Skin epidermis (tissue), 12 donors: ENCODE results near the gene GPR35.

ENCODE experiments used
- H3K27ac ChIP-seq, 21 experiments: fragments of 200-600 bp; sonication (generic) in 11 of 21; one replicate each; pipeline ENCODE4 v1.5.0; 2020; ENCODE audit warnings: mild to moderate bottlenecking in 3 of 21, inconsistent platforms in 2 of 21, moderate library complexity in 2 of 21
- H3K4me3 ChIP-seq, 7 experiments: fragments of 200-600 bp; sonication (generic) in 2 of 7; one replicate each; pipeline ENCODE4 v1.5.0; 2020; ENCODE audit warnings: inconsistent platforms in 2 of 7, mild to moderate bottlenecking in 2 of 7, moderate library complexity in 1 of 7

The GPR35 gene, protein sequence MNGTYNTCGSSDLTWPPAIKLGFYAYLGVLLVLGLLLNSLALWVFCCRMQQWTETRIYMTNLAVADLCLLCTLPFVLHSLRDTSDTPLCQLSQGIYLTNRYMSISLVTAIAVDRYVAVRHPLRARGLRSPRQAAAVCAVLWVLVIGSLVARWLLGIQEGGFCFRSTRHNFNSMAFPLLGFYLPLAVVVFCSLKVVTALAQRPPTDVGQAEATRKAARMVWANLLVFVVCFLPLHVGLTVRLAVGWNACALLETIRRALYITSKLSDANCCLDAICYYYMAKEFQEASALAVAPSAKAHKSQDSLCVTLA

DNA sequence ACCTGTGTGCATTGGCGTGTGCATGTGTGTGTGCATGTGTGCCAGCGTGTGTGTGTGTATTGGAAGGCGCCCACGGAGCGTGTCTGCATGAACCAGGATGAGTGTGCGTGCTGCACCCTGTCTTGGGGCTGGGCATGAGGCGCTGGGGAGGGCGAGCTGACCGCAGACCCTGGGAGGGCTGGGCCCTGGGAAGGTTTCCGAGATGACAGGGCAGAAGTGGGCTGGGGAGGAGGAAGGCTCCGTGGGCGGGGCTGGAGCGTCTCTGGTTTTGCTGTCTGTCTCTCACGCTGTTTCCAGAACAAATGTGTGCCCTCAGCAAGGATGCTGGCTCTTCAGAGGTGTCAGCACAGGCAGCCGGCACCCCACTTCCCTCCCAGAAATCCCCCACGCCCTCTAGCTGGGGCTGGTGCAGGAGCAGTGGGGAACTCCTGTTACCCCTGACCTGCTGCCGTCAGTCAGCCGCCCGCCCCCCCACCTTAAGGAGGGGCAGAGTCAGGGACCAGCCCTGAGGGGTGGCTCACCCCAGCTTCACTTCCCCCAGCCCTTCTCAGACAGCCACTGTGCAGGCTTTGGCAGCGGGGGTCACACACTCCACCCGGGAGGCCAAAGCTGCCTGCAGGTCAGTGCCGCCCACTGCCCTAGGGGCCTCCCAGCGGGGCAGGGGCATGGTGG lies at the start of gene GPR35:
GPR35 (plus strand) TSS at position 531 of the 672 bp plus-strand sequence. CDS start 4,473 bp downstream, outside the sequence.
- Histone ChIP-seq H3K27ac (peak within 1 kb of the TSS in 10 of 21 experiments; percentile 3 to 73 (median 42)), H3K4me3 (no peak within 1 kb of the TSS)

DNA sequence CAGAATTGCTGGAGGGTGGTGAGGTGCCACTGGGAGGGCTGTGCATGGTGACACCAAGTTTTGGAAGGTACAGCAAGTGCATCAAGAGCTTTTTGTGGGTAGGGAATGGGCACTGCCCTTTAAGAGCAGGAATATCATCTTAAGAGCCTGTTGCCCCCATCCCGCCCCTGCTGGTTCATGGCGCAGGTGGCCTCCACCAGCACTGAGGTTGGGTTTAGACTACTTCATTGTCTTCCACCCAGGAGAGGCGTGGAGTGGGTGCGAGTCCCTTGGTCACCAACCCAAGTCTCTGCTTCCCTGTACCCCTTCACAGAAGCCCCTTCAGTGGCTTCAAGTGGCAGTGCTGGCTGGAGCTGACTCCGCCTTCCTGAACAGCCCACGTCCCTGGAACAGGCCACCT lies 49.2 kb upstream of the GPR35 start:
- no peak overlapping the region for H3K4me3 ChIP-seq
- peak overlapping the region in 2 of 21 experiments; percentile 12 to 72 for H3K27ac ChIP-seq

GRCh38 chr2:240576436-240577205 lies 48.7 kb upstream of the GPR35 start:
- no peak overlapping the region for H3K4me3 ChIP-seq
- no peak overlapping the region for H3K27ac ChIP-seq

DNA sequence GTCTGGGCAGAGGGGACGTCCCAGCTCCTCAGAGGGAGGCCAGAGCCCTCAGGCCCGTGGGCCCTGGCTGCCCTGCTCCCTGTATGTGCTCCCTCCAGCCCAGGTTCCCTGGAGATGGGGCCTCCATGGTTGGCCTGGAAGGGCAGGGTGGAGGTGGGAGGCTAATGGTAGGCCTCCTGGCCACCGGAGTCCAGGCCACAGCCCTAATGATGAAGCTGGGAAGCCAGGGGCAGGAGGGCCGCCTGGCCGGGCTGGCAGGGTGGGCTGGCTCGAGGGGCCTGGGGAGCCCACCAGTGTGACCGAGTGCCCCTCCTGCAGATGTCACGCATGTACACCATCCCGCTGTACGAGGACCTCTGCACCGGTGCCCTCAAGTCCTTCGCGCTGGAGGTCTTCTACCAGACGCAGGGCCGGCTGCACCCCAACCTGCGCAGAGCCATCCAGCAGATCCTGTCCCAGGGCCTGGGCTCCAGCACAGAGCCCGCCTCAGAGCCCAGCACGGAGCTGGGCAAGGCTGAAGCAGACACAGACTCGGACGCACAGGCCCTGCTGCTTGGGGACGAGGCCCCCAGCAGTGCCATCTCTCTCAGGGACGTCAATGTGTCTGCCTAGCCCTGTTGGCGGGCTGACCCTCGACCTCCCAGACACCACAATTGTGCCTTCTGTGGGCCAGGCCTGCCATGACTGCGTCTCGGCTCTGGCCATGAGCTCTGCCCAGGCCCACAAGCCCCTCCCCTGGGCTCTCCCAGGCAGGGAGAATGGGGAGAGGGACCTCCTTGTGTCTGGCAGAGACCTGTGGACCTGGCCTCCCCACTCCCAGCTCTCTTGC lies 47.8 kb upstream of the GPR35 start:
- Histone ChIP-seq H3K27ac (peak overlapping the region in 1 of 21 experiments; percentile 7), H3K4me3 (no peak overlapping the region)

- H3K27ac ChIP-seq, result peak overlapping the region in 3 of 21 experiments; percentile 7 to 37 (median 11)
Measured at GRCh38 chr2:240578110-240578450, 47.2 kb upstream of the GPR35 start.

GRCh38 chr2:240578488-240578887 lies 46.8 kb upstream of the GPR35 start:
- Histone ChIP-seq H3K27ac (peak overlapping the region in 6 of 21 experiments; percentile 7 to 70 (median 41)), H3K4me3 (no peak overlapping the region)

More at GRCh38 chr2:240578110-240578450, 47.2 kb upstream of the GPR35 start:
- no peak overlapping the region for H3K4me3 ChIP-seq

GRCh38 chr2:240579071-240579762 lies 46.1 kb upstream of the GPR35 start:
- Histone ChIP-seq H3K27ac (peak overlapping the region in 18 of 21 experiments; percentile 25 to 77 (median 64)), H3K4me3 (no peak overlapping the region)

GRCh38 chr2:240579771-240580614 lies 45.3 kb upstream of the GPR35 start:
- H3K27ac ChIP-seq, result peak overlapping the region in 17 of 21 experiments; percentile 43 to 77 (median 64)
- no peak overlapping the region for H3K4me3 ChIP-seq

DNA sequence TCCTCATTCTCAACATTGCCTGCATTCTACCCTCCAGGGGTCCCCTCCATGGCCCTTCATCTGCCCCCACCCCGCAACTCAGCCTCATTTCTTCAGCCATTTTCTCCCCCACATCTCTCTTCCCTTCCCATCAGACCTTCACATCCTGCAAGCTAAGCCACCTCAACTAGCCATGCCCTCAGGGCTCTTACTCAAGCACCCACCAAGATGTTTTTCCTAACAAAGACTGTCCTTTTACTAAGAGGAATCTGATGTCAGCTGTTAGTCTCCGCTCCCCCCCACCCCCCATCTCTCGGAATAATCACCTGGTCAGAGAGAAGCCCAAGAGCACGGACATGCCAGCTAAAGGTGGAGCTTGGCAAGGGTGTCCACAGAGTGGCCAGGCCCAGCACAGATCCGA lies 43.5 kb upstream of the GPR35 start:
- H3K27ac ChIP-seq, result no peak overlapping the region
- no peak overlapping the region for H3K4me3 ChIP-seq

DNA sequence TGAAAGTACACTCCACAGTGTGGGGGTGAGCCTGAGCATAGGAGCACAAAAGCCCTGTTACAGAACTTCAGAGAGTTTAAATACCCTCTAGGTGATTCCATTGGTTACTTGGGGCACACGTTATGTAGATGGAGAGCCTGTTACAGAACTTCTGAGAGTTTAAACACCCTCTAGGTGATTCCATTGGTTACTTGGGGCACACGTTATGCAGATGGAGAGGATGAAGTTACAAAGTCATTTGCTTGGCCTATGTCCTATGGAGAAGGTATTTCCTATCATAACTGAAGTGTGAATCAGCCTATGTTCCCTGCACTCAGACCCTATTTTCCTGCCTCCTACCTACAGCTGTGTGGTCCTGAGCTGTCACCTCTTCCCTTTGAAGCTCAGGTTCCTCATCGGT lies 42.5 kb upstream of the GPR35 start:
- H3K4me3 ChIP-seq, result no peak overlapping the region
- no peak overlapping the region for H3K27ac ChIP-seq

DNA sequence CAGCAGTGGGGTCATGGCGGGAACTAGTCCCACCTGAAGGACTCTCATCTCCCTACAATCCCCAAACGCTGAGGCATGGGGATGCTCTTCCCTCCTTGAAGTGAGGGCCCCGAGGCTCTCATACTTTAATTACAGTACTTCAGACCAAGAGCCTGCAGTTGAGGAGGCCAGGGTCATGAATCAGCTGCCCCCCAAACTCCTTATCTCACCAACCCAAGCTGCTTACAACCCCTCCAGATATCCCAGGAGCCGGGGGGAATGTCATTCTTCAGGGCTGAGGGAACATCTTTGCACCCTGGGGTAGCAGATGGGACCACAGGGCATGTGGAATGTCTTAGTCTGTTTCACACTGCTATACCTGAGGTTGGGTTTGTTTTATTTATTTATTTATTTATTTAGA lies 41.5 kb upstream of the GPR35 start:
- H3K4me3 ChIP-seq, result no peak overlapping the region
- H3K27ac ChIP-seq, result no peak overlapping the region

DNA sequence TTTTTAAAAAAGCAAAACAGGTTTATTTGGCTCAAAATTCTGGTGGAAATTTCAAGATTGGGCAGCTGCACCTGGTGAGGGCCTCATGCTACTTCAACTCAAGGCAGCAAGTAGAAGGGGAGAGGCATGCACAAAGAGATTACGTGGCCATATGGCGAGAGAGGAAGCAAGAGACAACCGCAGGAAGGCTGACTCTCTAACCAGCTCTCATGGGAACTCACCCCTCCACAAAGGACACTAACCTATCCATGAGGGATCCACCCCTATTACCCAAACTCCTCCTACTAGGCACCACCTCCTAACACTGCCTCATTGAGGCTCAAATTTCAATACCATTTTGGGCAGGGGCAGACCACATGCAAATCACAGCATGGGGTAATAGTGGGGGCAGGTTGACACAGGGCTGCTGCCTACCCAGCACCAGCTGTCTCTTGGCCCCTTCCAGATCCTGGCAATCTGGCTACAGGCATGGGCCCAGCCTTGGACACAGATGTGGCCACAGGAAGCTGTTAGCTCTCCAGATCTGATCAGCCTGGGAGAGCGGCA lies 40.7 kb upstream of the GPR35 start:
- Histone ChIP-seq H3K4me3 (peak overlapping the region in 1 of 7 experiments; percentile 93), H3K27ac (peak overlapping the region in 6 of 21 experiments; percentile 84 to 98 (median 94))

- Histone ChIP-seq H3K27ac (peak overlapping the region in 14 of 21 experiments; percentile 84 to 99 (median 94)), H3K4me3 (peak overlapping the region; percentile 73 to 99 (median 86))
Measured at GRCh38 chr2:240585101-240585500, 40.2 kb upstream of the GPR35 start.

DNA sequence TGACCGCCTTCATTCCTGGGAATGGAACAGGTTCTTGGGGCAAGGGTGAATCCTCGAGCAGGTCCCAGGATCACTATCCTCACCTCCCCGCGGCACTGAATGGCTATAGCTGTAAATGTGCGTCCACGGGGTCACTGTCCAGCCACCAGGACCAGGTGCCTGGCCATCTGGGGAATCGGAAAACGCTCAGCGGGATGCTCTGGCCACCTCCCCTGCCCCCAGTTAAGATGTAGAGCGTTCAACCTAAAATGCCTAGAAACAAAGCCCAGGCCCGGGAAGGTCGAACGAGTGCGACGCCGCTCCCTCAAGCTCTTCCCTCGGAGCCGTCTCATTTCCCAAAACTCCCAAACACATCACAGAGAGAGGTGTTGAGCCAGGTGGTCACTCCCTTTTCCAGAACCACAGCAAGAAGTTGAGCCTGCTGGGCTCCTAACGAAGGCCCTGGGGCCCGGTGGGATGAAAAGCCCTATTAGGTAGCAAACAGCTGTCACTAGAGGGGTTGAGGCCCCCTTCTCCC lies 39.5 kb upstream of the GPR35 start:
- peak overlapping the region; percentile 73 to 99 (median 86) for H3K4me3 ChIP-seq

GRCh38 chr2:240586198-240586918 lies 38.9 kb upstream of the GPR35 start, which contains the start of gene CAPN10:
TSS of gene CAPN10 (plus strand) at chr2:240586734. CDS start at chr2:240586912, 178 bp downstream.
- H3K27ac ChIP-seq, result peak within 1 kb of the TSS; percentile 73 to 99 (median 93)
- H3K4me3 ChIP-seq, result peak within 1 kb of the TSS; percentile 73 to 99 (median 86)

More for the DNA sequence above, 39.5 kb upstream of the GPR35 start:
- peak overlapping the region; percentile 73 to 99 (median 93) for H3K27ac ChIP-seq
